ENCODE measurements around the gene ZBTB20. TPM values are rescaled to one million over a fixed set of nuclear protein-coding genes. Genes with fewer than 3 reads are reported as not detected.
"Not testable (repeated sequence)": the region's sequence is repeated elsewhere in the genome, so short reads cannot be mapped to it uniquely, and the experiment has no call there.

The ZBTB20 gene
- total RNA-seq, 1 donor from 2014 or later, result 62.4 TPM

DNA sequence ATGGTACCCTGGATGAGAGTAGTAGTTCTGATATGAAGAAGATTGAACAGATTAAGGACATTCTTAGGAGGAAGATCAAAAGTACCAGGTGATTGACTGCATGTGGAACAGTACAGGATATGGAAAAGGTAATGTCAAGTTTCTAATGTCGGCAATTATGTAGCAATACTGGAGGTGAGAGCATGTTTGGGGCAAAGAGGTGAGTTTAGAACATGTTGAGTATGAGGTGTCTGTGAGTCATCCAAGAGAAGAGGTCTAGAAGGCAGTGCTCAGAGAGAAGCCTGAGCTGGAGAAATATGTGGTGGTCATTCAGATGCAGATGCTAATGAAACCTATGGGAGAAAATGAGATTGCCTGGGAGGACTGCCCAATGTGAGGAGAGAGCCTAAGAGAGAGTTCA lies 305.6 kb downstream of the ZBTB20 start:
- no peak for DNase-seq (ENCODE audit: low read depth)

DNA sequence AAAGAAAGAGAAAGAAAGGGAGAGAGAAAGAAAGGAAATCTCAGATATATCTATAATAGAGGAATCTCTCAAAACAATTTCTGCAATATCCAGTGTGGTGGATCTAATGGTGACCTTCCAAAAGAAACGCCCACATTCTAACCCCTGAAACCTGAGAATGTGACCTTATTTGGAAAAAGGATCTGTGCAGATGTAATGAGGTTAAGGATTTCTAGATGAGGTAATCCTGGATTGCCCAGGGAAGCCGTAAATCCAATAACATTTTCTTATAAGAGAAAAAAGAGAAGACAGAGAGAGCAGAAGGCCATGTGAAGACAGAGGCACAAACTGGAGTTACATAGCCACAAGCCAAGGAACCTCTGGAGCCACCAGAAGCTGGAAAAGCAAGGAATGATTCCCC lies 307.6 kb downstream of the ZBTB20 start:
- DNase-seq (ENCODE audit: low read depth), result no peak

DNA sequence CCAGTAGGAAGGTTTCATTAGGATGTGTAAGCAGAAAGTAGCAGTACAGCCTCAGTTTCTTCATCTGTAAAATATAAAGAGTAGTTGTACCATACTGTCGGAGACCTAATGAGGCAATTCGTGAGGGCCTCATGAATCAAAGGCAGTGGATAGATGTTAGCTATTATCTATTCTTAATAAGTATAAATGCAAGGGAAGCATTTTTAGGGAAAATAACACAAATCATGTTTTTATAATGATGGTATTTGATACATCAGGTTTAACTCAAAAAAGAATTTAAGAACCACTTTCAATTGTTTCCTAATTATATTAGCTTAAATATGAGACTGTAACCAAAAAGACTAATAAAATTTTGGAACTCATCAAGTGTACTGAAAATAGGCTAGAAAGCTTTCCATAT lies 309.1 kb downstream of the ZBTB20 start:
- DNase-seq (ENCODE audit: low read depth), result no peak

DNA sequence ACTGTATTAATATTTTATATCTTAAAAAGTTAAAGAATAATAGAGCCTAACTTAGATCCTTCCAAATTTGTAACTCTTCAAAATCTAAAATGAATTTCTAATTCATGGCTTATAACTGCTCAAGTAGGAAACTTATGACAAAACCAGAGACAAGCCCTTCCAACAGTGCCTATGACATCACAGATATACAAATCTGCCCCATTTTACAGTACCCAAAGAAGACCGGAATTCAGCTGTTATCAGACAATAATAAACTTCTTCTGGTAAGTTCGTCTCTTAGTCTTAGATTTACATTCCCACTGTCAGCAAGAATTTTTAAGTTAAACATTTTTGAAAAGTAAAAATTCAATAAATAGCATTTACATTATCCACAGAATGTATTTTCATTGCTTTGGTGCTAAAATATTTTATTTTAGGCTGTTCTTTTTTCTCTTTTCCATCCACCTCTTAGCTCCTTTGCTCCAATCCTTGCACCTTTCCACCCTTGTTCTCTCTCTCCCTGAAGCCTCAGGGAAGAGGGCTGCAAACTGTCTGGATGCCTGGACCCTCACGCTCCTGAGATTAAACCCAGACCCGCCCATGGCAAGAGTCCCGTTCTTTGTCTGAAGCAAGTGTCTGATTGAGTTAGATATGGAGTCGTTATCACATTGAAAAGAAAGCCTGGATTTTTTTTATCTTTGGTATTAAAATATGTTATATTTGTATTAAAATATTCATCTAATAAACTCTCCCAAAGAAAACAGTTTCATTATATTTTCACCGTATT lies 312.7 kb downstream of the ZBTB20 start:
- no peak for DNase-seq (ENCODE audit: low read depth)

DNA sequence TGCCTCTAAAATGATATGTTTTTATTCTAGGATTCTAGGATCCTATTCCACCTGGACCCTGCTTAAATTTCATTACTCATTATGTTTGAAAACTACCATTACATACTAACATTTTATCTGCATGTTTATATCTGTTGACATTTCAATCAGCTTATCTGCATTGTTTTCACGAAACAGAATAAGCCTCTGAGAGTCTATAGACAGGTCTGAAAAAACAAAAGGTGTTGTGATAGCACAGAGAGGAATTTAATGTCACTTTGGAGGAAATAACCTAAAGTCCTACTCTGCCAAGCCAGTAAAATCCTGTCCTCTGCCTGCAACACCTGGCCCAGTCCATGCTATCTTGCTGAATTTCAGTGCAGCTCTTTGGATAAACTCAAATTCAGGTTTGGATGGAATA lies 315.2 kb downstream of the ZBTB20 start:
- no peak for DNase-seq (ENCODE audit: low read depth)

DNA sequence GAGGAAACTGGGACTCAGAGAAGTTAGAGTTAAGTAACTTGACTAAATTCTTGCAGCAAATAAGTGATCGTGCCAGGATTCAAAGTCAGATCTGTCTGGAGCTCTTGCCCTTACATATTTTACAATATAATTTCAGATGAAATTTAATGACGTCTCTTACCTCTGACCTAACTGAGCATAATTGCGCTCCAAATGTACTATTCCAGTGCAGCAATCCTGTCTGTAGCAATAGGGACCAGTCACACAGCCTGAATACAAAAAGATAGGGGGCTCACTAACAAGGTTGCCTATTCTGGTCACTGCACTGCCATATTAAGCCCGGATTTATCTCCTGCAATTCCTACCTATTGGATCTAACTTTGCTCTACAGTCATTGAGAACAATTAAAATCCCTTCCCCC lies 316.4 kb downstream of the ZBTB20 start:
- no peak for DNase-seq (ENCODE audit: low read depth)

DNA sequence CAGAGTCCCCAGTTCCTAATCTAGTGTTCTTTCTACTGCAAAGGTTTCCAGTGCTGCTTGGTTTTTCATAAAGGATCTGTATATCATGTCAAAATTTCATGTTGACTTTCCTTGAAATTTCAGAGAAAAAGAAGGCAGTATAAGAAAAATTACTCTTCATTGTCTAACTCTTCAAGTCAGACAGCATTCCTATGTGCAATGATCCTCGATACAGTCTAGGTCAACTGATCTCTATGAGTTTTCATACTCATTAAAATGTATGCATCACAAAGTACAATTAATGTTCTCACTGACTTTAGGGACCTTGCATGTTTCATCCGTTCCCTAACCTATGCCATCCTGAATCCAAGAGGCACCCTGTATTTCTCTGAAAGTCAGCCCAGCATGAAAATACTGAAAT lies 317.3 kb downstream of the ZBTB20 start:
- DNase-seq (ENCODE audit: low read depth), result no peak

DNA sequence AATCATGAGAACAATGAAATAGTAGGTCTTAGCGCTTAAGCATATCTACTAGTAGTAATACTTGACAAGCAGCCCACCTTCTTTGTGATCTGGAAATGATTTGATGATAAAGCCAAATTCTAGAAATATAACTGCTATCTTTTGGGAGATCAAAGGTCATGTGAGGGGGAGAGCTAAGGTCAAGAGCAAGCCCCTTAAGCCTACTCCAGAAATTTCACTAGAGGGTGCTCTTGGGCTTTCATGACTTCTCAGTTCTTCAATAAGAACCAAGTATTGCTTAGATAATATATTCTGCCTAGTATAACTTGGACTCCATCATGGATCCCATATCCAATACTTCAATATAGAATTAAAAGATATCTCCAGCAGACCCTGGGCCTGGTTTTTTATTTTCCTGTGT lies 319.6 kb downstream of the ZBTB20 start:
- peak; percentile 69 for DNase-seq (ENCODE audit: low read depth)

DNA sequence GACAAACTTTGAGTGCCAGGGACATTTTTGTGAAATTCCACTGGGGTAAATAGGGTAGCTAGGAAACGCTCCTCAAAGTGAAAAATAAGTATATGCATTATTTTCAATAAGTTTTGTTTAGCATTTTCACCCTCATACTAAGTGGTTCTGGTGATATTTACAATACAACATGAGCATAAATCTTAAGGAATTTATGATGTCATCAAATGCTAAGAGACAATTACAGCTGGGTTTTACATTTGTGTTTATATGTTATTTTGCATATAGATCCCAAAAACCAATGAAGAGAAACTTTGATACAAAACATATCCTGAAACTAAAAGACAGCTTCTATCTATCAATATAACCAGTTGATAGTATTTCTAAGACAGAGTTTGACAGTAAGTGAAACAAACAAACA lies 323.1 kb downstream of the ZBTB20 start:
- no peak for DNase-seq (ENCODE audit: low read depth)

DNA sequence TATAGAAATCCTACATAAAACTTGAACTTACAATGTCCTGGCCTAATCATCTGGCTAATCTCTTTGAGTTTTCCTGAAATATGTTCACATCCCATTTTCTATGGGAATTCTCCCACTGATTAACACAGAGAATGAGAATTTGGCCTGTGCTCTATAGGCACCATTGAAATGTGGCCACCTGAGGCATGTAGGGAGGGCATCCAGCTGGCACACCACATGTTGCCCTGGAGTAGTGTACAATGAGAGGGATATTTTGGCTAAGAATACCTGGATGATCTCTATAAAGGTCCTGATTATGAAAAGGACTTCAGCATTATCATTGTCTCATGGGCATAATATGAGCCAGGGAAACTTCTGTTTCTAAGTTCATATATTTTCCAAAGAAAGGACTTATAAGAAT lies 324.0 kb downstream of the ZBTB20 start:
- DNase-seq (ENCODE audit: low read depth), result no peak

DNA sequence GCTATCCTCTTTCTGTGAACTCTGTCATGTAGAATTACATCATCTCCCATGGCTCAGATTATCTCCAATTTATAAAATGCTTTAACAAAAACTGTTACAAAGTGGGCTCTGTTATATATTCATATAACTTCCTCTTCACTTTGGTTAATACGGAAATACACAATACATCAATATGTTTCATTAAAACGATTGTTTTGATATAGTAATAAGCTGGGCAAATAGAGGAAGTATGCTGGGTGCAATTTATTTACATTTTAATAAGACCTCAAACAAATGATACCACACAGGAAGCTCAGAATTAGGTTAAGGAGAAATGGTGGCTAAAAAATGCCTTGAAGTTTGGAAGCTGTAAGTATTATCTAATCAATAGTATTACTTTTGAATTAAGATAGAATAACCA lies 331.0 kb downstream of the ZBTB20 start:
- no peak for DNase-seq (ENCODE audit: low read depth)

DNA sequence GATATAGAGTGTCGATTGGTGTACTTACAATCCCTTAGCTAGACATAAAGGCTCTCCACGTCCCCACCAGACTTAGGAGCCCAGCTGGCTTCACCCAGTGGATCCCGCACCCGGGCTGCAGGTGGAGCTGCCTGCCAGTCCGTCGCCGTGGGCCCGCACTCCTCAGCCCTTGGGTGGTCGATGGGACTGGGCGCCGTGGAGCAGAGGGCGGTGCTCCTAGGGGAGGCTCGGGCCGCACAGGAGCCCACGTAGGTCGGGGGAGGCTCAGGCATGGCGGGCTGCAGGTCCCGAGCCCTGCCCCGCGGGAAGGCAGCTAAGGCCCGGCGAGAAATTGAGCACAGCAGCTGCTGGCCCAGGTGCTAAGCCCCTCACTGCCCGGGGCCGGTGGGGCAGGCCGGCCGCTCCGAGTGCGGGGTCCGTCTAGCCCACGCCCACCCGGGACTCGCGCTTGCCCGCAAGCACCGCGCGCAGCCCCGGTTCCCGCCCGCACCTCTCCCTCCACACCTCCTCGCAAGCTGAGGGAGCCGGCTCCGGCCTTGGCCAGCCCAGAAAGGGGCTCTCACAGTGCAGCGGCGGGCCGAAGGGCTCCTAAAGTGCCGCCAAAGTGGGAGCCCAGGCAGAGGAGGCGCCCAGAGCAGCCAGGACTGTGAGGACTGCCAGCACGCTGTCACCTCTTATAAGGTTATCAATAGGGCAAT lies 334.4 kb downstream of the ZBTB20 start:
- DNase-seq (ENCODE audit: low read depth), result not testable (repeated sequence)

DNA sequence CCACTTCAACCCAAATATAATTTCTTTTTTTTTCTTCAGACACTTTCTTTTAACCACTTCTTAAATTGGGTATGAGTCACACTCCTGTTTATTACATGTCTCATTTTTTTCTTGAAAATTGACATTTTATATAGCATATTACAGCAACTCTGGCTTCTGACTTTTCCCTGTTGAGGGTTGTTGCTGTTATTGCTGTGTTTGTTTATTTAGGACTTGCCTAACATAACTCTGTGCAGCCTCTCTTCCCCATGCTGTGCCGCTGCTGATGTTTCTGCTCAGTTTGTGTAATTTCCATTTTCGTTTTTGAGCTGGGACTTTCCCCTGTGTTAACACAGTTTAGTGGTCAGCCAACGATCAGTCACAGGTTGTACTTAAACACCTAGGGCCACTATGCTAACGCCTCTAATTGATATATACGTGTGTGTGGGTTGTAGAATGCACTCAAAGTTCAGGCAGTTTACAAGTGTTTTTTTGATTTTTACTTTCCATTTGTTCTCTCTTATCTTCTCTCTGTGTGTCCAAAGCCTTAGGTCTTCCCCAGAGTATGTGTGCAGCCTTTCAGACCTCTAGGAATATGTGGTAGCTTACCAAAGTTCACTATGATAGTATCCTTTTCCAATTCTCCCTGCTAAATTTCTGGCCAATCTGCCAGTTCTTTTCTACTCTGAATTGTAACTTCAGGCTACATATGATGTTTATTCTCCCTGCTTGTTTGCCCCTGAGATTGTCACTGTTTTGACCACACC lies 337.2 kb downstream of the ZBTB20 start:
- peak; percentile 13 for DNase-seq (ENCODE audit: low read depth)

DNA sequence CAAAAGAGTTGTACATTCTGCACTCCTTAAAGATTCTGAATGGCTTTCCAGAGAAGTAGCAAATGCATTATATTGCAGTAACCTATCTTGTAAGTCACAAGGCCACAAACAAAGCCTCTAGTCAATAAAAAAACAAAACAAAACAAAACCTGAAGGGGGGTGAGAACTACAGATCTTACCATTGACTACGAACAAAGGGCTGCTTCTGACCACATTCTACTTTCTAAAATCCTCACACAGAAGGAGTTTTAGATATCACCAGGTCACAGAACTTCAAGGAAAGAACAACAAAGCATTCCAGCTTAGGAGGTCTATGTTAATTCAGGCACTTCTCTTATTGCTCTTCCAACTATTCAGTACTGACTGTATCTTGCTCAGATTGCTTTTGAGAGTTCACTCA lies 343.0 kb downstream of the ZBTB20 start:
- no peak for DNase-seq (ENCODE audit: low read depth)

DNA sequence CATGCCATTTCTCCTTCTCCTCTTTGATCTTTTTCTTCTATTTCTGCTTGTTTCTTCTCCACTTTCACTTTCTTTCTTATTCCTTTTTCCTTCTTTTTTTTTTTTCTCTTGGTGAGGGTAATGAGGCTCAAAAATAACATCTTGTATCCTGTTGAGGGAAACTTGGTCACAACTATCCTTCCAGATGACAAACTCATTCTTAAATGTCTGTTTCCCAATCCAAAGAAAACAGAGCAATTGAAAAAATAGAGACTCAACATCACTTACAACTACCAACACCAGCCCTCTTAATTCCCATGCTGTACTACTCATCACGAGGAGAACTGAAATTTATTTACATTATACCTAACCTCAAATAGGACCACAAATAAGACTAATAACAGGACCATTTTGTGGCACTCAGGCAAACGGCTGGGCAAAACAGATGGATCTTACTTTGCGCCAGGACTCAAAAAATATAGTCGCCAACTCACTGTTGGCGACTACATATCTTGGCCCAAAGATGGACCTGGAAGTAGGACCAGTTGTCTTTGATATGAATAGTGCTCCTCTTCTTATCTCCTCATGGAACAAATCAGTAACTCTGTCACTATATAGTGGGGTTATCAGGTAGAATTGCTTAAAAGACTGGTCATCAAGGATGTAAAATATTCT lies 343.9 kb downstream of the ZBTB20 start:
- DNase-seq (ENCODE audit: low read depth), result no peak

DNA sequence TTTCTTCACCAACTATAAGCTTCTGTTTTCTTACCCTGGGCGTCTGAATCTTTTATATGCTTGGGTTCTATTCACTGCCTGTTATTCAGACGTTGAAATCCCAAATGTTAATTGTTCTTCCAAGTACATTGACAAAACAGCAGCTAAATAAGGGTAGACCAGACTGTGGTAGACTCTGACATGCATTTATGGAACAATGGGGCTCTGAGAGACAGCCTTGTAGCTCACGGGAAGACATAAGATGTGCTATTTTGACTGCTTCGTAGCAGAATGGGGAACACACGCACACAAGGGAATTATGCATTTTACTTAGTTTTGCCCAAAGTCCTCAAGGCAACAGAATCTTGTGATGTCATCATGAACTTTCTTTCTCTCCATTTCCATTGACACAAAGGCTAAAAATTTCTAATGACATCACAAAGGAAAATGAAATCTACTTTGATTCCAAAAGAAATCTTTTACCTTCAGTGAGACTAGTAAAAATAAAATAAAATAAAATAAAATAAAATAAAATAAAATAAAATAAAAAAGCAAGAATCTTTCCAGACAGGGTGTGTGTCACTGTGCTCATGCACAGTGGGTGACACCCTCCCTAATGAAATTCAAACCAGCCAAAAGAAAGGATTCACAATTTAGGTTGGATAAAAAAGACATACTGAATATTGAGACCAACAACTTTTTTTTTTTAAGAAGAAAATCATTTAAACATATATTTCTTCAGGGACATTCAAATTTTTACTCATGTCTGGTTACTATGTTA lies 346.6 kb downstream of the ZBTB20 start:
- DNase-seq (ENCODE audit: low read depth), result no peak

DNA sequence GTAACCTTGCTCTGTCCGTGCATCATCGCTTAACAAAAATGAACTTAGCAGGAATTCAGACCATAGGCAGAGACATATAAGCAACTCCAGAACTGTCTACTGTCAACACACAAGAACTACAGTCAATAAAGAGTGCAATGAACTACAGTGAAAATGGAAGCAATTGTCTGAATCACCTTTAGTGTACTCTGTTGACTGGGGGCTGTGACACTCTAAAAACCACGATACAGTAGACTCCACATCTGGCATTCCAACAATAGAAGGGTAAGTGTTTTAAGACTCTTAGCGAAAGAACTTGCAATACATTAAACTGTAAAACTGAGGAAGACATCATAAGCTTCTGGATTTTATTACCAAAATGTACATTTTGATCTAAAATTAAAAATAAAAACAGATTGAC lies 347.3 kb downstream of the ZBTB20 start:
- DNase-seq (ENCODE audit: low read depth), result no peak

DNA sequence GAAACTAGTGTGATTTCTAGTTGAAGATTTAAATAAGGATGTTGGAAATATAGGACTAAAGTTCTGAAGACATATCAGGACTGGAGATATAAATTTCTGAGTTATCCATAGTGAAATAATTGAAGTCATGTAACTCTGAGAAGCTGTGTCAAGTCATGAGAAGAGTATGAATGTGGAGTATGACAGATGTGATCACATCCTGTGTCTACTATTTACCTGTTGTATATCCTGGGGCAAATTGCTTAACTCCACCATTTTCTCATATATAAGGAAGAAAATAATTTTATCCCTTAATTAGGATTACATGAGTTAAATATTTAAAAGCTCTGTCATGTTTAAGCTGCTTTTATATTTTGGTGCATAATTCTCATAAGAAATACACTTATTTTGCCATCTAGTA lies 350.3 kb downstream of the ZBTB20 start:
- no peak for DNase-seq (ENCODE audit: low read depth)

DNA sequence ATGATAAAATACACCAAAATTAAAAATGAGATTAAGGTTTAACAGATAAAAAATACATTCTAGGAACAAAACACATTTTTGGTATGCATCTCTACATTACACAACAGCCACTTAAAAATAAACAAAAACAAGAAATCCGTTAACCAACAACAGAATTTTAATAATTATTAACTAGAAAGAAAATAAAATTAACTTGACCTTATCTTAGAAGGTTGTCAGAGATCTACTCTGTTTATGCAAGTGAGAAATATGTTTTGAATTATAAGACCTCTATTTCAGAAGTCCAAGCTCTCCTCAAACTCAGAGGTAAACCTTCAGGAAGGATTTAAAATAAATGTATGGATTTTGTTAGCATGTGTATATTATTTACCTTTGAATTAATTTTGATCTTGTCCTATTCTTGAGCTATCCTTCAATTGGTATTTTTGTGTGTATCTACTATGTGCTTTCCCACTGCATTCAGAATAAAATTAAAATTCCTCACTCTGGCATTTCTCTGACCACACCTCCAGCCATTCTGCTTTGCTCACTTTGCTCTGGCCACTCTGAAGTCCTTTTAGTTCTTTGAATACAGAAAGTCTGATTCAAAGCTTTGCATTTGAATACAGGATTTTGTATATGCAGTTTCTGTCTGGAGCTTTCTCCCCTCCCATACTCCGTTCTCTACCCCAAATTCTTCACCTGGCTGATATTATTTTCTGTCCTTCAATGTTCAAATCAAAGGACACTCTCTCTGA lies 352.0 kb downstream of the ZBTB20 start:
- DNase-seq (ENCODE audit: low read depth), result no peak

DNA sequence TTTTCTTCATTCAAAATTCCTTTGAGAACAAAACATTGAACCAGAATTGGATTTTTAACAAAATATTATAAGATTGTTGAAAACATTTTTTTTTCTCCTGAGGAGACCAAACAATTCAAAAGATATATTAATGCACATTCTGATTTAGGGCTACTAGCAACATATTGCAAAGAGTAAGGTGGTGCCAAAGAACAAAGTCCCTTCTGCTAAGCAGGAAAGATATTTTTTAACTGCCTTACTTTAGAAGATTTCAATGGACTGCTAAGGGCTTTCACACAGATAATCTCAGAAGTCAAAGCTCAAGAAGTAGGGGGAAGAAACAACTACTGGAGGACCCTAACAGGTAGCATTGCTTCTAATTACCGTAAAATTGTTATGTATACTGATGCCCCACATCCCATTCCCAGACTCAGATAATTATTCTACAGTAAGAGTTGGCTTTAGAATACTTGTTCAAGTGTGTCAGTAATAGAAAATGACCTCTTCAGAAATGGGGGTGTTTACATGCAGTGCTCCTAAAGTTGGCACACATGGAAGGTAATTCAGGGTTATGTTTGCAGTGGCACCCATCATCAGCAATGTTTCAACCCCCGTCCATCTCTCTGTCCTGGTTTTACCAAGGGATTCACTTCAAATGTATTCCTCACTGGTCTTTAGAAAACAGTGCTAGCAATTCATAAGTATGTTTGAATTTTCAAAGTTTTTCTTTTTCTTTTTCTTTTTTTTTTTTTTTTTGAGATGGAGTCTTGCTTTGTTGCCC lies 354.7 kb downstream of the ZBTB20 start:
- DNase-seq (ENCODE audit: low read depth), result no peak
